ENCODE results near the gene TSPAN17. TPM values are rescaled to one million over a fixed set of nuclear protein-coding genes. Genes with fewer than 3 reads are reported as not detected.
A peak's percentile ranks its signal among the peaks of the same experiment; 100 is the strongest.

TSPAN17 gene
- total and polyA plus RNA-seq, 2 experiments from 2014 or later: 11.7 to 52.1 TPM

DNA sequence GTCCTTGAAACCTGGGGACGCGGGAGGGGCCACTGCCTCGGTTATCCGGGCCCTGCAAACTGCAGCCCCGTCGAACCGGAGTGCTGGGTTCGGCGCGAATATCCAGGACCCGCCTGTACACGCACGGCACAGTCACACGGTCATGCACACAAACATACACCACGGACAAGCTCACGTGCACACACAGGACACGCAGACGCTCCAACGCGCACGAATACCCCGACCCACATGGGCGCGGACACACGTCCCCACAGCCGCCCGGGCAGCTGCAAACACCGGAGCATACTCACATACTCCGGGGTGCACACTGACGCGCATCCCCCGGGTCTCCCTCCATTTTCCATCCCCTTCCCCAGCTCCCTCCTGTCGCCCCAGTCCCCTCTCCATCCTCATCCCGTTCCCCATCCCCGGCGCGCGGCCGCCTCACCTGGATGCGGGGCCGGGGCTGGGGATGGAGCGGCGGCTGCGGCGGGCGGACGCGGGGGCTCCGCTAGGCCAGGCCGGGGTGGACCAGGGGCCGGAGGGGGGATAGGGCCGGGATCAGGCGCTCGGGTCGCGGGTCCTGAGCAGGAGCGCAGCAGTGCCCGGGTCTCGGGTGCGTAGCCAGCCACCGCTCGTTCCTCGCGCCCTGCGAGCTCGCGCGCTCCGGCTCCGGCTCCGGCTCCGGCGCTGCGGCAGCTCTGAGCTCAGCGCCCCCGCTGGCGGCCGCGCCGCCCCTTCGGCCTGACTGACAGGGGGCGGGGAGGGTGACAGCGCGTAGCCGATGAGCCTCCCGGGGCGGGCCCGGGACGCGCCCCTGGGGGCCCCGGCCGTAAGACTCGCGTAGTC lies 17.2 kb upstream of the TSPAN17 start, which contains the start of the genes EIF4E1B and SNCB:
TSS of gene EIF4E1B (plus strand) at position 823 of the 828 bp plus-strand sequence. CDS start 12,113 bp downstream, outside the sequence.
TSS of gene SNCB (minus strand) at position 682 of the 828 bp plus-strand sequence. CDS start 880 bp downstream, outside the sequence.
- peak within 1 kb of the TSS; percentile 87 for H3K4me3 ChIP-seq
- DNase-seq (ENCODE audit: low spot score) (peak; percentile 89), ATAC-seq (peak; percentile 81)
- peaks cover 5% of the 10 kb centered on the region; the same call in 1 of the 2 replicates for H3F3A ChIP-seq (replicated peaks; ENCODE audit: low read depth)
- no peaks in the 10 kb centered on the region for H3K79me2 ChIP-seq (replicated peaks; ENCODE audit: insufficient read depth)
- H3K4me1 Mint-ChIP-seq: peaks cover 45% of the 10 kb centered on the region
- H3K9me3 Mint-ChIP-seq: peaks cover 4% of the 10 kb centered on the region; the same call in 2 of the 3 replicates
- H2AFZ ChIP-seq: peak within 1 kb of the TSS; percentile 96
- peak within 1 kb of the TSS; percentile 73 for H3K4me3 Mint-ChIP-seq
- no peak for TF ChIP-seq CTCF (conservative IDR thresholded peaks at IDR 0.05; ENCODE audit: low read depth in 2 of 2)
- TF ChIP-seq POLR2AphosphoS5 (IDR thresholded peaks at IDR 0.05; ENCODE audit: low read depth): peak; percentile 55; the same call in 1 of the 2 replicates
- H3K36me3 Mint-ChIP-seq (ENCODE audit: low read depth): no peaks in the 10 kb centered on the region
- H3K36me3 ChIP-seq (ENCODE audit: insufficient read depth): no peaks in the 10 kb centered on the region
- H3K9me2 ChIP-seq (ENCODE audit: insufficient read depth): no peaks in the 10 kb centered on the region
- H3K4me1 ChIP-seq (ENCODE audit: insufficient read depth): peaks cover 20% of the 10 kb centered on the region
- peak within 1 kb of the TSS; percentile 97 for H3K4me2 ChIP-seq
- no peak within 1 kb of the TSS for H3K27ac Mint-ChIP-seq
- H4K20me1 ChIP-seq (replicated peaks; ENCODE audit: insufficient read depth): peaks cover 6% of the 10 kb centered on the region; the same call in 1 of the 2 replicates
- H3K27me3 ChIP-seq (ENCODE audit: insufficient read depth): peaks cover 41% of the 10 kb centered on the region
- peaks cover 49% of the 10 kb centered on the region for H3K27me3 Mint-ChIP-seq (ENCODE audit: insufficient read depth, low read depth, poor library complexity)
- H3K27ac ChIP-seq (ENCODE audit: low read depth): no peak within 1 kb of the TSS

GRCh38 chr5:176630681-176631222 lies 16.5 kb upstream of the TSPAN17 start:
- Mint-ChIP-seq H3K27ac (no peak overlapping the region), H3K4me1 (peaks cover 44% of the 10 kb centered on the region), H3K36me3 (ENCODE audit: low read depth) (no peaks in the 10 kb centered on the region), H3K4me3 (peak overlapping the region; percentile 73), H3K9me3 (peaks cover 7% of the 10 kb centered on the region; the same call in 2 of the 3 replicates), H3K27me3 (ENCODE audit: insufficient read depth, low read depth, poor library complexity) (peaks cover 50% of the 10 kb centered on the region)
- Histone ChIP-seq H3K36me3 (ENCODE audit: insufficient read depth) (no peaks in the 10 kb centered on the region), H3K27ac (ENCODE audit: low read depth) (no peak overlapping the region), H3K27me3 (ENCODE audit: insufficient read depth) (peaks cover 41% of the 10 kb centered on the region), H3K4me3 (peak overlapping the region; percentile 87), H2AFZ (peak overlapping the region; percentile 90), H3K9me2 (ENCODE audit: insufficient read depth) (no peaks in the 10 kb centered on the region), H3F3A (replicated peaks; ENCODE audit: low read depth) (peaks cover 5% of the 10 kb centered on the region; the same call in 1 of the 2 replicates), H3K79me2 (replicated peaks; ENCODE audit: insufficient read depth) (no peaks in the 10 kb centered on the region), H3K4me2 (peak overlapping the region; percentile 97), H3K4me1 (ENCODE audit: insufficient read depth) (peaks cover 20% of the 10 kb centered on the region), H4K20me1 (replicated peaks; ENCODE audit: insufficient read depth) (peaks cover 6% of the 10 kb centered on the region; the same call in 1 of the 2 replicates)
- ATAC-seq: no peak; the same call in none of the 3 replicates
- no peak for DNase-seq (ENCODE audit: low spot score)
- no peak for TF ChIP-seq REST (IDR thresholded peaks at IDR 0.05; ENCODE audit: unreplicated experiment)
- TF ChIP-seq POLR2AphosphoS5 (IDR thresholded peaks at IDR 0.05; ENCODE audit: low read depth): no peak
- no peak for TF ChIP-seq CREB1 (CRISPR knock-in tag; IDR thresholded peaks at IDR 0.05; ENCODE audit: low read depth)
- TF ChIP-seq JUNB (IDR thresholded peaks at IDR 0.05; ENCODE audit: unreplicated experiment): no peak
- no peak for TF ChIP-seq STAT1 (IDR thresholded peaks at IDR 0.05; ENCODE audit: unreplicated experiment)
- no peak for TF ChIP-seq ZNF114 (CRISPR knock-in tag; IDR thresholded peaks at IDR 0.05)
- no peak for TF ChIP-seq CTCF (conservative IDR thresholded peaks at IDR 0.05; ENCODE audit: low read depth in 2 of 2)
- TF ChIP-seq ZNF331 (CRISPR knock-in tag; IDR thresholded peaks at IDR 0.05; ENCODE audit: low read depth): no peak
- TF ChIP-seq NANOG (IDR thresholded peaks at IDR 0.05; ENCODE audit: borderline replicate concordance): no peak
